ENCODE measurements around the gene COL6A1.
"Not testable (repeated sequence)": the region's sequence is repeated elsewhere in the genome, so short reads cannot be mapped to it uniquely, and the experiment has no call there.

Gene COL6A1

GRCh38 chr21:45963232-45963570 lies 18.4 kb upstream of the COL6A1 start:
- no peak for DNase-seq
- in situ Hi-C loops (cut with MboI; ENCODE audit: low pct_unique_long_range_greater_than_20kb, low sequenced_read_pairs), result no loop called here

DNA sequence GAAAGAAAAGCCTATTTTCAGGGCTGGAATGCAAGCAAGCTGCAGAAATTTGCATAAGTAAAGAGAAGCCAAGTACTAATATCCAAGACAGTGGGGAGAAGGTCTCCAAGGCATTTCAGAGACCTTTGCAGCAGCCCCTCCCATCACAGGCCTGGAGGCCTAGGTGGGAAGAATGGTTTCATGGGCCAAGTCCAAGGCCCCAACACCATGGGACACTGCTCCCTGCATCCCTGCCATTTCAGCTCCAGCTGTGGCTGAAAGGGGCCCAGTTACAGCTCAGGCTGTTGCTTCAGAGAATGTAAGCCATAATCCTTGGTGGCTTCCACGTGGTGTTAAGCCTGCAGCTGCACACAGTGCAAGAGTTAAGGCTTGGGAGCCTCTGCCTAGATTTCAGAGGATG lies 16.9 kb upstream of the COL6A1 start:
- in situ Hi-C loops (cut with MboI; ENCODE audit: low pct_unique_long_range_greater_than_20kb, low sequenced_read_pairs), result no loop called here
- no peak for DNase-seq

GRCh38 chr21:45965084-45965809 lies 16.3 kb upstream of the COL6A1 start:
- no peak for DNase-seq
- in situ Hi-C loops (cut with MboI; ENCODE audit: low pct_unique_long_range_greater_than_20kb, low sequenced_read_pairs), result no loop called here

DNA sequence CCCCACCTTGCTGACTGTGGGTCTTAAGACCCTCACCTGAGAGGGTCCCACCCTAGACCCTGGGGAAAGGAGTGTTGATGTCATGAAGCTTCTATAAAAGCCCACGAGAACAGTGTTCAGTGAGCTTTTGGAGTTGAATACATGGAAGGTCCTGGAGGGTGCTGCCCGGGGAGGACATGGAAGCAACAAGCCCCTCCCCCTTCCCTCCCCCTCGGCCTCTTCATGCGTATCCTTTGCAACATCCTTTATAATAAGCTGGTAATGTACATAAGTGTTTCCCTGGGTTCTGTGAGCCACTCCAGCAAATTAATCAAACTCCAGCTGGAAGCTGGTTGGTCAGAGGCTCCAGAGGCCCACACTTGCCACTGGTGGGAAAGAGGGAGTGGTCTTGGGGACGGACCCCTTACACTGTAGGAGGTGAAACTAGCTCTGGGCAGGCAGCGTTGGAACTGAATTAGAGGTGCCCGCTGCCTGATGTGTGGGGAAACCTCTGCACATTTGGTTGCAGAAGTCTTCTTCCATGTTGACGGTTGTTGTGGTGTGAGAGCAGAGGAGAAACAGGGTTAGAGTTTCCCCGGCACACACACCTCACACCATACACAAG lies 14.7 kb upstream of the COL6A1 start:
- no peak for DNase-seq

GRCh38 chr21:45969921-45970673 lies 11.5 kb upstream of the COL6A1 start:
- in situ Hi-C loops (cut with MboI; ENCODE audit: low pct_unique_long_range_greater_than_20kb, low sequenced_read_pairs), result no loop called here
- no peak for DNase-seq

More for the DNA sequence above, 14.7 kb upstream of the COL6A1 start:
- in situ Hi-C loops (cut with MboI; ENCODE audit: low pct_unique_long_range_greater_than_20kb, low sequenced_read_pairs), result no loop called here

DNA sequence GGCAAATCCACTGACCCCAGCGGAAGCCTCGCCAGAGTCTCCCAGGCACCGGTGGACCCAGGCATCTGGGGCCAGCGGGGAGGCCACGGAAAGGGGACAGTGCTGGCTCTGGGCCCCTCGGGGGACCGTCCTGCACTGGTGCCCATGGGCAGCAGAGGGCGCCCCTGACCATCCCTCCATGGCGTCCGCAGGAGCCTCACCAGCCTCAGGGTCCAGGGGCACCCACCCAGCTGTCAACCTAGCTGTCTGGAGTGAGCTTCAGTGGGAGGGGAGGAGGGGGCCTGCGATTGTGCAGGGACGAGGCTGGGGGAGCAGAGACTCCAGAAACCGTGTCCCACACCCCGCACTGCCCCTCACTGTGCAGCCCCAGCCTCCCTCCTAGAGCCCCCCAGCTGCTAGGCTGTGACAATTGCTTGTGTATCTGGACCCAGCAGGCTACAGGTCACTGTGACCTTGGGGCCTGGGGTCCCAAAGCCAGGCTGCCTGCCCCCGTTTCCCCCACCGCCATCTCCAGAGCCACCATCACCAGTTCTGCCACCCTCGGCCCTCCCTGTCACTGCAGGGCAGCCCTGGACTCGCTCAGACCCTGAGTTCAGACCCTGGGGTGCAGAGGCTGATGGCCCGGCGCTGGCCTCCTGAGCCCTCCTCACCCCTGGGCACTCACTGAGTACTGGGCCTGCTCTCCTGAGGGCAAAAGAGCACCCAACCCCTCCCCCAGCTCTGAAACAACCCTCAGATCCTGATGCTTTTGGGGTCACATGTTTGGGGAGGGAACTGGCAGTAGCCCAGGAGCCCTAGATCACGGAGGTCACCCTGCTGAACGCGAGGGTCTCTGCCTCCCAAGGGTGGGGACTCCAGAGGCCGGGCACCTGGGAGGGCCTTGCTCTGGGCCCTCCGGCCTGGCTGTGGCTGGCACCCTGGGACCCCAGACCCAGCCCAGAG lies 10.6 kb upstream of the COL6A1 start:
- peak; percentile 54 for DNase-seq
- in situ Hi-C loops (cut with MboI; ENCODE audit: low pct_unique_long_range_greater_than_20kb, low sequenced_read_pairs), result no loop called here

GRCh38 chr21:45971616-45972352 lies 9.8 kb upstream of the COL6A1 start:
- no peak for DNase-seq
- in situ Hi-C loops (cut with MboI; ENCODE audit: low pct_unique_long_range_greater_than_20kb, low sequenced_read_pairs), result no loop called here

DNA sequence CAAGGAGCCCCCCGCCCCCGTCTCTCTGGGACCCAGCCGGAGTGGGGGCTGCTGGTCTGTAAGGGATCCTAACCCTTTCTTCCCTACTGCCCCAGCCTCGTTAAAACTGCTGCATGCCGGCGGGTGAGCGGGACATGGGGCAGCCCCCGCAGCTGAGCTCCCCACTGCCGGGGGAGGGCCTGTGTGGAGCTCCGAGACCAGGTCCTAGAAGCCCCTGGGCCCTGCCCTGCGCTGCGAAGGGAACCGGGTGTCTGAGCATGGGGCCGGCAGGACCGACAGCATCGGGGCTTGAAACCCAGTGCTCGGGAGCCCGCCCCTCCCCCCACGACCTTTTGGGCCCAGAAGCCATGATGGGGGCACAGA lies 9.2 kb upstream of the COL6A1 start:
- in situ Hi-C loops (cut with MboI; ENCODE audit: low pct_unique_long_range_greater_than_20kb, low sequenced_read_pairs), result no loop called here
- no peak for DNase-seq

GRCh38 chr21:45972716-45973474 lies 8.7 kb upstream of the COL6A1 start:
- in situ Hi-C loops (cut with MboI; ENCODE audit: low pct_unique_long_range_greater_than_20kb, low sequenced_read_pairs), result no loop called here
- DNase-seq, result no peak

DNA sequence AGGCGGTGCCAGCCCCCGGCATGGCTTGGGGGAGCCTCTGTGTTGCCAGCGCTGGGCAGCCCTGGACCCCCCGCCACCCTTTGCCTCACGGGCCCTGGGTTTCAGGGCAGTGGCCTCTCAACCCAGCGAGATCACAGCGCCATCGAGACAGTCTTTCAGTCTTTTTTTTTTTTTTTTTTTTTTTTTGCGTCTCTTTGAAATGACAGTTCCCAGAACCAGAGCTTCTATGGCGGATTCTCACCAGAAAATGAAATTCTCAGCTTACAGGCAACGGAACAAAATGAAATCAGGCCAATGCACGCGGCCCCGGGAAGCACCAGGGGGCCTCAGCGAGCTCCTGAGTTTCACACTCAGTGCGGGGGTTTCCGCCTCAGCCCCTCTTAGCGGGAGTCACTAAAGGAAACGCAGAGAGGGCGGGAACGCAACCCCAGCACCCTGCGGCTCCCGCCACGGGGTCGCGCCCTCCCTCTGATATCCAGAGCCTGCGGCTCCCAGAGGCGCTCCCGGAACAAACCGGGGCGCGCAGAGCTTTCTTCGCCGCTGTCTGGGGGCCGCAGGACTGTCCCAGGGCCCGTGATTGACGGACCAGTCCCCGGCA lies 8.0 kb upstream of the COL6A1 start:
- peak; percentile 90 for DNase-seq
- in situ Hi-C loops (cut with MboI; ENCODE audit: low pct_unique_long_range_greater_than_20kb, low sequenced_read_pairs), result no loop called here

DNA sequence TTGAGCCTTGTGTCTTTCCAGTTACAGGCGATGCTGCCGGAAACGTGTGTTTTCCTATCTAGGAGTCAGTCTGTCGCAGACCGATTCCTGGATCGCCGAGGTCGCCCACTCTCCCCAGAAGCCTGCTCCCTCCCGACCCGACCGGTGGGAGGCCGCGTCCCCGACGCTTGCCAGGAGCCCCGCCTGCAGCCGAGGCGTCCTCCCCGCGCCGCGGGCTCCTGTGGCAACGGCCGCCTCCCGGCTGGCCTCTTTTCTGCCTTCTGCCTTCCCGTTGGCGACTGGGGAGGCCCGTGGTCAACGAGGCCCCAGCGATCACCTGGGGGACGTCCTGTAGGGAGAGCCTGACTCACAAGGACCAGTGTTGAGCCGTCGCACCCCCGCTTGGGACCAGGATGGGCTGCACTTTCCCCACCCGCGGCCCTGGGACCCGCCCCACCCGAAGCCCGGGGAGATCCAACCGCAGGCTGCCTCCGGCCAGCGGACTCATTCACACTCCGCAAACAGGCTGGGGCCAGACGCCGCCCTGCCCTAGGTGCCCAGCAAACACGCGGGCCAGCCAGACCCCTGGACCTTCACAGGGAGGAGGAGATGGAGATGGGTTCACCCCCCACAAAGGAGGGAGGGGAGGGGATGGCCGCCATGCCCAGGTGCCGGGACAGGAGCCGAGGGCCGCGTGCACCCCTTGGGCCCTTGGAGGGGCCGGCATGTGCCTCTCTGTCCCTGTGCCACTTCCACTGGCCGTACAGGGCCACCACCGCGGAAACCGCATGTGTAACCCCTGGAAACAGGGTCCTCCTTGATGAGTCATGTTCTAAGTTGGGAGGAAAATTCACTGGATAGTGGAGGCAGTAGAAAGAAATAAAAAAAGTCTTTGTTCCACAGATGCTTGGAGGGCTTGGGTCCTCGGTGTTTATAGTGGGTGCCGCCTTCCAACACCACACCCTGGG lies 7.2 kb upstream of the COL6A1 start:
- in situ Hi-C loops (cut with MboI; ENCODE audit: low pct_unique_long_range_greater_than_20kb, low sequenced_read_pairs), result no loop called here

GRCh38 chr21:45975020-45975666 lies 6.4 kb upstream of the COL6A1 start:
- in situ Hi-C loops (cut with MboI; ENCODE audit: low pct_unique_long_range_greater_than_20kb, low sequenced_read_pairs), result no loop called here
- no peak for DNase-seq

More for the DNA sequence above, 7.2 kb upstream of the COL6A1 start:
- DNase-seq, result no peak

GRCh38 chr21:45975667-45976409 lies 5.7 kb upstream of the COL6A1 start:
- in situ Hi-C loops (cut with MboI; ENCODE audit: low pct_unique_long_range_greater_than_20kb, low sequenced_read_pairs); DNase-seq: not testable (repeated sequence)

DNA sequence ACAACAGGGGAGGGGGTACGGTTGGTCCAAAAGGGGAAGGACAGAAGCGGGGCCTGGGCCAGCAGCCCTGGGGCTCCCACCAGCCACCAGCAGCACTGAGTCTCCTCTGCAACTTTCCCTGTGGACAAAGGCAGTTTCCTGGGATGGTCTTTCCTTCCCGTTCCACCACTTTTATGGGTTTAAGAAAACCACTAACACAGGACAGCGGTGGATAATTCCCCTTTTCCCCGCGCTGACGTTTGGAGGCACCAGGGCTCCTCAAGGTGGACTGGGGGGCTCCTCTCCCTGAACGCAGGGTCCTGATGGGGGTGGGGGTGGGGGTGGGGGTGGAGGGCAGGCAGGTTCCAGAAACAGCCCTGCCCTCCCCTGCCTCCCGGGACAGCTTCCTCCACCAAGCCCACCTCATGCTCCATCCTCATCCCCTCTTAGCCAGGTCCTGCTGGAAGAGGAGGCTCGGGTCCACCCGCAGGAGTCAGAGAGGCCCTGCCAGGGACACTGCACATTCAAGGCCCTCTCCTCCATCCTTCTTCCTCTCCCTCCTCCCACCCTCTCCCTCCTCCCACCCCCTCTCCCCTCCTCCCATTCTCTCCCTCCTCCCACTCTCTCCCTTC lies 4.8 kb upstream of the COL6A1 start:
- in situ Hi-C loops (cut with MboI; ENCODE audit: low pct_unique_long_range_greater_than_20kb, low sequenced_read_pairs), result no loop called here
- no peak for DNase-seq

GRCh38 chr21:45977396-45977795 lies 4.2 kb upstream of the COL6A1 start:
- in situ Hi-C loops (cut with MboI; ENCODE audit: low pct_unique_long_range_greater_than_20kb, low sequenced_read_pairs), result no loop called here
- no peak for DNase-seq
